GM18499 (cell line): ENCODE measurements around the gene SORCS2.

Source experiments
- ATAC-seq: cut with Tn5 transposase; IDR thresholded peaks from one replicate; pipeline ENCODE4 v1.9.1; 2021; ENCODE audit warnings: moderate number of reproducible peaks; ENCODE audit not compliant: insufficient read depth, unreplicated experiment

Gene SORCS2

GRCh38 chr4:7717161-7717560, 524.8 kb downstream of the SORCS2 start:
- ATAC-seq = no peak

GRCh38 chr4:7717946-7718490, 525.7 kb downstream of the SORCS2 start:
- no peak for ATAC-seq

GRCh38 chr4:7719354-7720174, 527.2 kb downstream of the SORCS2 start:
- no peak for ATAC-seq

- no peak for ATAC-seq
Measured at GRCh38 chr4:7721984-7722551, 529.7 kb downstream of the SORCS2 start.

GRCh38 chr4:7722766-7723387, 530.5 kb downstream of the SORCS2 start:
- ATAC-seq = no peak

- ATAC-seq = no peak
Measured at GRCh38 chr4:7723625-7724024, 531.3 kb downstream of the SORCS2 start.

GRCh38 chr4:7725951-7726350, 533.6 kb downstream of the SORCS2 start:
- no peak for ATAC-seq

GRCh38 chr4:7726665-7727413, 534.5 kb downstream of the SORCS2 start:
- no peak for ATAC-seq

- ATAC-seq = no peak
Measured at GRCh38 chr4:7727749-7728148, 535.4 kb downstream of the SORCS2 start.

GRCh38 chr4:7731437-7731836, 539.1 kb downstream of the SORCS2 start:
- ATAC-seq = no peak

- ATAC-seq = no peak
Measured at GRCh38 chr4:7732263-7732662, 539.9 kb downstream of the SORCS2 start.

- no peak for ATAC-seq
Measured at GRCh38 chr4:7733201-7733600, 540.9 kb downstream of the SORCS2 start.

- ATAC-seq = no peak
Measured at GRCh38 chr4:7733801-7734650, 541.7 kb downstream of the SORCS2 start.

- no peak for ATAC-seq
Measured at GRCh38 chr4:7734651-7735260, 542.4 kb downstream of the SORCS2 start.

GRCh38 chr4:7735395-7735794, 543.1 kb downstream of the SORCS2 start:
- ATAC-seq = no peak

GRCh38 chr4:7735961-7736360, 543.6 kb downstream of the SORCS2 start:
- ATAC-seq = no peak

- no peak for ATAC-seq
Measured at GRCh38 chr4:7736436-7737267, 544.3 kb downstream of the SORCS2 start.

- ATAC-seq = no peak
Measured at GRCh38 chr4:7737268-7737645, 544.9 kb downstream of the SORCS2 start.
